Upper lobe of left lung (tissue), 6 donors: ENCODE data around the gene AFF3. TPM values are rescaled to one million over a fixed set of nuclear protein-coding genes. Genes with fewer than 3 reads are reported as not detected.
A peak's percentile ranks its signal among the peaks of the same experiment; 100 is the strongest.

Experiments
- ATAC-seq, 2 donors: fragments of 200-7000 bp; cut with Tn5 transposase; one replicate each; pipeline ENCODE4 v1.9.1; 2022; ENCODE audit warnings: mild to moderate bottlenecking in 2 of 2, moderate library complexity in 2 of 2; ENCODE audit not compliant: low FRiP score in 2 of 2
- DNase-seq, 2 donors: peaks; one replicate each; pipeline ENCODE4 v3.0.0-alpha.2; 2019 to 2020
- H3K27ac ChIP-seq, 4 donors: fragments of 200-600 bp; sonication (generic); one replicate each; pipeline ENCODE4 v1.5.1; 2016 to 2019
- H3K27me3 ChIP-seq, 4 donors: fragments of 200-600 bp; sonication (generic); one replicate each; pipeline ENCODE4 v1.5.1; 2017 to 2019
- H3K36me3 ChIP-seq, 4 donors: fragments of 200-600 bp; sonication (generic); one replicate each; pipeline ENCODE4 v1.5.1; 2016 to 2019
- H3K4me1 ChIP-seq, 4 donors: fragments of 200-600 bp; sonication (generic); one replicate each; pipeline ENCODE4 v1.5.1; 2018 to 2019
- H3K4me3 ChIP-seq, 4 donors: fragments of 200-600 bp; sonication (generic); one replicate each; pipeline ENCODE4 v1.5.1; 2017 to 2019; ENCODE audit warnings: mild to moderate bottlenecking in 2 of 4, moderate library complexity in 1 of 4
- H3K9me3 ChIP-seq, 4 donors: fragments of 200-600 bp; sonication (generic); one replicate each; pipeline ENCODE4 v1.5.1; 2018 to 2019
- EP300 ChIP-seq, 4 donors: sonication (generic); formaldehyde crosslinking; IDR thresholded peaks; one replicate each; pipeline ENCODE4 v1.5.1; 2017; ENCODE audit warnings: antibody characterized with exemption in 4 of 4, control low read depth in 2 of 4
- POLR2A ChIP-seq, 4 donors: fragments of 450-650 bp; IDR thresholded peaks; one replicate each; pipeline ENCODE4 v1.5.1; 2016 to 2017; ENCODE audit warnings: antibody characterized with exemption in 4 of 4, mild to moderate bottlenecking in 2 of 4
- POLR2AphosphoS5 ChIP-seq, 2 donors: sonication (generic); formaldehyde crosslinking; IDR thresholded peaks; one replicate each; pipeline ENCODE4 v1.5.1; 2017; ENCODE audit warnings: antibody characterized with exemption in 2 of 2
- WGBS, 2 donors: methylation state at CpG; one replicate each; pipeline ENCODE4 v1.1.5; 2017 to 2018; 5-methylcytosine and 5-hydroxymethylcytosine counted together
- total RNA-seq, 6 donors: library from RNA; depleted of rRNA in 4 of 6; stranded (reverse); fragments of >200 nt in 4 of 6; gene quantifications; one replicate each; pipeline versions ENCODE4 v1.1.0 to v1.2.1, GENCODE V29; 2016 to 2021
- TF ChIP-seq, protein P1 (sequence below), 6 experiments: fragments of 450-650 bp in 4 of 6; fragments of 200-600 bp in 2 of 6; sonication (generic) in 2 of 6; IDR thresholded peaks; one replicate each; pipeline ENCODE4 v1.5.1; 2016 to 2019; ENCODE audit warnings: antibody characterized with exemption in 6 of 6
- donor health status: DM: no; HTN: no; CAD: no; lungs with moderate emphysema.
- donor health status: DM: no; HTN: yes; CAD: no; lungs with severe emphysema.

Gene AFF3
- total RNA-seq, 6 donors from 2014 or later = 21.0 to 195 (median 47.9) TPM

DNA sequence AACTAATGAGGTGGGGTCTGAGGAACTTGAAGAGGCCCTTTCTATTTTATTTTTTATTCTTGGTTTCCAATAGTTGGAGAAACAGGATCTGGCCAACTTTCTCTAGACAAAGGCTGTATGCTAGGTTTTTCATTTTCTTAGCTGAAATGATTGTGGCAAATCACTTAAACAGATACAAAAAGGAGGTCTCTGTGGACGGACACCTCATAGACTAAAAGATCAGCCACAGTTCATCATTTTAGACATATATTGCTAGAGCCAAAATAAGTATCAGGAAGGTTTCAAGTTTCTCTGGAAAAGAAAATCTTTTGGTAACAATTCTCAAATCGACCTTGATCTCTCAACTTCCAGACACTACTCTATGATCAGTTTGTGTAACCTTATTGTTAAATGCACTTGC, 428.0 kb downstream of the AFF3 start:
- DNase-seq (no peak), ATAC-seq (no peak)
- no peaks in the 10 kb centered on the region for H3K27me3 ChIP-seq
- no peak overlapping the region for H3K4me3 ChIP-seq
- H3K36me3 ChIP-seq = no peaks in the 10 kb centered on the region
- TF ChIP-seq POLR2AphosphoS5 (IDR thresholded peaks at IDR 0.05) (no peak), EP300 (IDR thresholded peaks at IDR 0.05) (no peak), POLR2A (IDR thresholded peaks at IDR 0.05) (no peak)
- TF ChIP-seq, protein P1, sequence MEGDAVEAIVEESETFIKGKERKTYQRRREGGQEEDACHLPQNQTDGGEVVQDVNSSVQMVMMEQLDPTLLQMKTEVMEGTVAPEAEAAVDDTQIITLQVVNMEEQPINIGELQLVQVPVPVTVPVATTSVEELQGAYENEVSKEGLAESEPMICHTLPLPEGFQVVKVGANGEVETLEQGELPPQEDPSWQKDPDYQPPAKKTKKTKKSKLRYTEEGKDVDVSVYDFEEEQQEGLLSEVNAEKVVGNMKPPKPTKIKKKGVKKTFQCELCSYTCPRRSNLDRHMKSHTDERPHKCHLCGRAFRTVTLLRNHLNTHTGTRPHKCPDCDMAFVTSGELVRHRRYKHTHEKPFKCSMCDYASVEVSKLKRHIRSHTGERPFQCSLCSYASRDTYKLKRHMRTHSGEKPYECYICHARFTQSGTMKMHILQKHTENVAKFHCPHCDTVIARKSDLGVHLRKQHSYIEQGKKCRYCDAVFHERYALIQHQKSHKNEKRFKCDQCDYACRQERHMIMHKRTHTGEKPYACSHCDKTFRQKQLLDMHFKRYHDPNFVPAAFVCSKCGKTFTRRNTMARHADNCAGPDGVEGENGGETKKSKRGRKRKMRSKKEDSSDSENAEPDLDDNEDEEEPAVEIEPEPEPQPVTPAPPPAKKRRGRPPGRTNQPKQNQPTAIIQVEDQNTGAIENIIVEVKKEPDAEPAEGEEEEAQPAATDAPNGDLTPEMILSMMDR (IDR thresholded peaks at IDR 0.05) = no peak
- WGBS, 2 donors = 72 to 86% methylated on average over 2 of the region's 2 CpGs
- H3K27ac ChIP-seq = no peak overlapping the region
- no peaks in the 10 kb centered on the region for H3K9me3 ChIP-seq
- H3K4me1 ChIP-seq = no peaks in the 10 kb centered on the region

DNA sequence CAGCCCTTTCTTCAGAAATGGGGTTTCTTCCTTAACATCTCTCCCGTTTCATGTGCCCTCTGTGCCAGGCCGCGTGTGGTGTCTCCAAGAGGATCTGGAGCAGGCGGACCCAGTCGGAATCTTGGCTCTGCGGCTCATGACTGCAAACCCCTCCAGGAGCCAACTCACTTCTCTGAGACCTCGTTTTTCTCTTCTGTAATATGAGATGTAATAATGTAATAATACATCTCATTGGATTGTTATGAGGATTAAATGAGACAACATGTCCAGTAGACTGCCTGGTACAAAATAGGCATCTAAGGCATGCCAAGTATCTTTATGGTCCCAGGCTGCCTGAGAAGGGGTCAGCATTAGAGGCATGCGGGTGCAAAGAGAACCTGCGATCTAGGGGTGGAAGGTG, 431.2 kb downstream of the AFF3 start:
- Histone ChIP-seq H3K4me1 (no peaks in the 10 kb centered on the region), H3K9me3 (no peaks in the 10 kb centered on the region), H3K36me3 (no peaks in the 10 kb centered on the region), H3K27me3 (no peaks in the 10 kb centered on the region), H3K4me3 (no peak overlapping the region), H3K27ac (no peak overlapping the region)
- WGBS, 2 donors = 70 to 77% methylated on average over 9 of the region's 9 CpGs
- TF ChIP-seq POLR2A (IDR thresholded peaks at IDR 0.05) (no peak), POLR2AphosphoS5 (IDR thresholded peaks at IDR 0.05) (no peak), EP300 (IDR thresholded peaks at IDR 0.05) (no peak)
- TF ChIP-seq, protein P1 (IDR thresholded peaks at IDR 0.05) = no peak
- DNase-seq (no peak), ATAC-seq (no peak)

DNA sequence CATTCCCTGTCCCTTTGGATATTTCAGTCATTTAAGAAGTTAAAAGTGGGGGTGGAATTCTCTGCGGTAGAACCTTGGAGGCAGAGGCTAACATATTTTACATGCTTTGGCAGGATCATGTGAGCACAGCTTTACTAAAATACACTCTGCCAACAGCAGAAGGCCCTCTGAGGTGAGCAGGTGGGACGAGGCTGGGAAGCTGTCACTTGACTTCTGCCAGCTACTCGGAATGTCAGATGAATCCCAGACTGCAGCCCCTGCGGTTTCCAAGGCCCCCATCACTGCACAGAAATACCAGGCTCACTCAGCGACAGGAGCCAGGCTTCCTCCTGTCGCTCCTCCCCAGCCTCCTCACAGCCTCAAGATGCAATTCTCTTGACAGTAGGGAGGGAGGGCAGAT, 431.7 kb downstream of the AFF3 start:
- TF ChIP-seq POLR2A (IDR thresholded peaks at IDR 0.05) (no peak), EP300 (IDR thresholded peaks at IDR 0.05) (no peak)
- TF ChIP-seq, protein P1 (IDR thresholded peaks at IDR 0.05) = no peak
- Histone ChIP-seq H3K4me1 (no peaks in the 10 kb centered on the region), H3K4me3 (no peak overlapping the region), H3K36me3 (no peaks in the 10 kb centered on the region), H3K9me3 (no peaks in the 10 kb centered on the region), H3K27ac (no peak overlapping the region), H3K27me3 (no peaks in the 10 kb centered on the region)
- DNase-seq = no peak
- peak; percentile 30 to 38 for ATAC-seq
- WGBS, 2 donors = 61 to 70% methylated on average over 6 of the region's 6 CpGs

DNA sequence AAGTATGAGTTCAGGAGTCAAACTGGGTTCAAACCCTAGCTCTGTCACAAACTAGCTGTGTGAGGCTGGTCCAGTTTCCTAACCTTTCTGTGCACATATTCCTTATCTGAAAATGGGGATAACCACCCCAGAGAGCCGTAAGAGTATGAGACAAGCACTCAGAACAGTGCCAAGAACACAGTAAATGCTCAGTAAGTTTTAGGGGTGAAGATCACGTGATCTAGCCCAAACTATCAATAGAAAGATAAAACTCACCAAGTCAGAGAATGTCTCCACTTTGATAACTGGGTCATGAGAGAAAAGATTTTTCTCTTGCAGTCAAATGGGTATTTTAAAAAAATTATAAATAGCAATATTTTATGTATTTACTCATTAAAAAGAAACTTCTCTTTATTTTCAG, 433.2 kb downstream of the AFF3 start:
- no peak overlapping the region for H3K27ac ChIP-seq
- no peak for ATAC-seq
- WGBS, 2 donors = 41 to 93% methylated on average over 2 of the region's 2 CpGs

DNA sequence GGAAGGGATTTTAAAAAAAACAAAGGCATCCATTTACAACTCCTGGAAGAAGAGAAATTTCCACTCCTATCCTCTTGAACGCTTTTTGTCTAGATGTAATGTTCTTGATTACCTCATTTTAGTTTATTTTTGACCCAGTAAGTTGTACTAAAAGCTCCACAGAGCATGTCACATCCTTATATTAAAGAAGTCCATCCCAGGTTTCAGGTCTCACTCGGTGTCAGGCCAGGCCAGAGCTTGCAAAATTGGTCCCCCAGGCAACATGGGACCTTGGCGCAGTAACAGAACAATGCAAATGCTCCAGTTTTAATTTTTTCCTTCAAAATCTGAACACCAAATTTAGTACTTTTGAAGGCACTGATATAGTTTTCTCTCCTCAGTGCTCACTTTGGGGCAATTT, 434.2 kb downstream of the AFF3 start:
- Histone ChIP-seq H3K9me3 (no peaks in the 10 kb centered on the region), H3K36me3 (no peaks in the 10 kb centered on the region), H3K4me1 (no peaks in the 10 kb centered on the region), H3K27ac (no peak overlapping the region), H3K4me3 (no peak overlapping the region), H3K27me3 (no peaks in the 10 kb centered on the region)
- WGBS, 2 donors = 75 to 87% methylated on average over 3 of the region's 3 CpGs
- ATAC-seq = peak in 1 of 2 donors; percentile 45
- DNase-seq = no peak
- TF ChIP-seq EP300 (IDR thresholded peaks at IDR 0.05) = no peak
- no peak for TF ChIP-seq POLR2AphosphoS5 (IDR thresholded peaks at IDR 0.05)
- TF ChIP-seq POLR2A (IDR thresholded peaks at IDR 0.05) = no peak
- TF ChIP-seq, protein P1 (IDR thresholded peaks at IDR 0.05) = no peak

More for the DNA sequence above, 433.2 kb downstream of the AFF3 start:
- Histone ChIP-seq H3K36me3 (no peaks in the 10 kb centered on the region), H3K9me3 (no peaks in the 10 kb centered on the region), H3K4me3 (no peak overlapping the region), H3K4me1 (no peaks in the 10 kb centered on the region), H3K27me3 (no peaks in the 10 kb centered on the region)
- TF ChIP-seq, protein P1 (IDR thresholded peaks at IDR 0.05) = no peak
- TF ChIP-seq POLR2AphosphoS5 (IDR thresholded peaks at IDR 0.05) = no peak
- TF ChIP-seq EP300 (IDR thresholded peaks at IDR 0.05) = no peak
- TF ChIP-seq POLR2A (IDR thresholded peaks at IDR 0.05) = no peak
- no peak for DNase-seq
